IPS-18c (cell line): ENCODE results near the gene ATP23.

Experiments
- H3K4me3 ChIP-seq: 2 replicates; pipeline ENCODE4 v1.7.0; 2013; ENCODE audit warnings: low read depth, mild to moderate bottlenecking, low read length, moderate library complexity; ENCODE audit not compliant: insufficient read depth
- H3K9me3 ChIP-seq: one replicate; pipeline ENCODE4 v1.6.1; 2013; ENCODE audit warnings: mild to moderate bottlenecking, low read length, moderate library complexity; ENCODE audit not compliant: control insufficient read depth, insufficient read depth

ATP23 gene

DNA sequence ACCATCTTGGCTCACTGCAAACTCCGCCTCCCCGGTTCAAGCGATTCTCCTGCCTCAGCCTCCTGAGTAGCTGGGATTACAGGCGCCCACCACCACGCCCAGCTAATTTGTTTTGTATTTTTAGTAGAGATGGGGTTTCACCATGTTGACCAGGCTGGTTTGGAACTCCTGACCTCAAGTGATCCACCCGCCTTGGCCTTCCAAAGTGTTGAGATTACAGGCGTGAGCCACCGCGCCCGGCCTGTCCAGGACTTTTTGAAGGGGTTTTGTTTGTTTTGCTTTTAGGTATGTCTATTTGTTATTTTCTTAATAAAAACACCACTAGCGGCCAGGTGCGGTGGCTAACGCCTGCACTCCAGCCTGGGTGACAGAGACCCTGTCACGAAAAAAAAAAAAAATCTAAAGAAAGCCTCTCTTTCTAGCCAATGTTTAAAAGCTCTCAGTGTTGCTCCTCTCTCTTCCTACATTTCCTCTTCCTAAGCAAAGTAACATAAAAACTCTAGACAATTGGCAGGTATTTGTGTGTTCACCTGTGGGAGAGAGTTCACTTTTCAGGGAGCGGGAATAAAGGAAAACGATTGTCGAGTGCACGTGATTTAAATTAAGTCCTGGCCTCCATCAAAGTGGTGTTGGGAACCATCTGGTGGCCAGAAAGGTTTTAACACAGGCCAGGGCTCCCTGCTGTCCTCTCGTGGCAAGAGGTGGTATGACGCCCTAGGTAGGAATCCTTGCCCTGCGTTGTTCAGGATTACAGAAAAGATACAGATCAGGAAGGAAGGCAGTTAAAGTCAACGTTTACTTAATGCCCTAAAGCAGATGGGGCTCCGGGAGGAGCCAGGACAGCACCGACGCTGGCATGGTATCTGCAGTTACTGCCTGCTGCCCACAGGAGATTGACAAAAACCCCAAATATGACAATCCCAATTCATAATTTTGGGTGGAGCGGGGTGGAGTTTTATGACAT lies 36.2 kb upstream of the ATP23 start:
- Histone ChIP-seq H3K9me3 (no peaks in the 10 kb centered on the region), H3K4me3 (no peak overlapping the region)

DNA sequence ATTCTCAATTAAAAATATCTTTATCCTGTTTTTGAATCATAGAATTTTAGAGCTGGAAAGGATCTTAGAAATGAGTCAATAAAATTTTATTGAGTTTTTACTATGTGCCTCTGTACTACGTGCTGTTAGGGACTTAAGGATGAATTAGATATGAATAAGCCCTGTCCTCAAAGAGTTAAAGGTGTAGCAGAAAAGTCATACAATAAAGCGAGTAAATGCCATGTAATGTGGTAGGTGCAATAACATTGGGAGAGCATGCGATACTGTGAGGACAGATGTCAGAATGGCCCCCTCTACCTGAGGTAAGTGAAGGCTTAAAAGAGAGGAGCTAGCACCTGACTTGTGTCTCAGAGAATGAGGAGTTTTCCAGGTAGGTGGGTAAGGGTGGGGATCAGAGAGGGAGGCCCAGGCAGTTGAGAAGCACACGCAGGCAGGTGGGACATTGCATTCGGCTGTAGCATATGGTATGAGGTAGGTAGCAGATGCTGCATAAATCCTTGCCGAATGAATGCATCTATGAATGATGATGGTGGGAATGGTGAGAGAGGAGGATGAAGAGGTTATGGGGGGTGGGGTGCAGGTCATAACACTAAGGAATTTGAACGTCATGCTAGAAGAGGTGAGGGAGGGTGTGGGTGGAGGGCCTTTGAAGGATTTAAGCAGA lies 35.4 kb upstream of the ATP23 start:
- no peaks in the 10 kb centered on the region for H3K9me3 ChIP-seq
- no peak overlapping the region for H3K4me3 ChIP-seq

DNA sequence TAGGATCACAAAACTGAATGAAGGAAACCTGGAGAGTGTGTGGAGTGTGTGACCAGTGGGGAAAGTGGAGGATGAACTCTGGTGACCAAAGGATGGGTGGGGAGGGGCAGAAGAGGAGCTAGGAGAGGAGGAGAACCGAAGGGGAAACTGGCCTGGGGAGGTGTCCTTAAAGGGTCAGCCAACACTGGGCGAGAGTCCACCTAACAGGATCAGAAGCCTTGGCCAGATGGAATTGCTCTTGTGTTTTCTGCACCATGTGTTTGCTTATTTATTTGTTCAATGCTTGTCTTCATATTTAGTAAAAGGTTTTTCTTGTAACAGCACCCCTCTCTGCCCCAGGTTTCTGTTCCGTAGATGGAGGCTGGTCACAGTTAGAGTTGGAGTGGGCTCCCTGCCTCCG lies 34.5 kb upstream of the ATP23 start:
- no peak overlapping the region for H3K4me3 ChIP-seq
- no peaks in the 10 kb centered on the region for H3K9me3 ChIP-seq

DNA sequence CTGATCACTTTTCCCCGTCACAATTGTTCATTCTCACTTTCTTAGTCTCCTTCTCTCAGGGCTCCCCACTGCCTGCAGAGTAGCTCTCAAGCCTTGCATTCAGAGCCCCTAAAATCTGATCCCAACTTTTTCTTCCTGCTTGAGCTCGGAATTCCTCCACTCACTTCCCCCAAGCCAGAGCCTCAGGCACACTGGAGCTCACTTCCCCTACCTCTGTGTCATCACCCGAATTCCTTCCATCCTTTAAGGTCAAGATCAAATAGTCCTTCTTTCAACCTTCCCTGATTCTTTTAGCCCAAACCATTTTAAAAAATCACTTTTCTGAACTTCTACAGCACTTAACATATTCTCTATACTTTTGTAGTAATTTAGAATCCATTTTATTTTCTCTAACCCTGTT lies 34.1 kb upstream of the ATP23 start:
- Histone ChIP-seq H3K9me3 (no peaks in the 10 kb centered on the region), H3K4me3 (no peak overlapping the region)

DNA sequence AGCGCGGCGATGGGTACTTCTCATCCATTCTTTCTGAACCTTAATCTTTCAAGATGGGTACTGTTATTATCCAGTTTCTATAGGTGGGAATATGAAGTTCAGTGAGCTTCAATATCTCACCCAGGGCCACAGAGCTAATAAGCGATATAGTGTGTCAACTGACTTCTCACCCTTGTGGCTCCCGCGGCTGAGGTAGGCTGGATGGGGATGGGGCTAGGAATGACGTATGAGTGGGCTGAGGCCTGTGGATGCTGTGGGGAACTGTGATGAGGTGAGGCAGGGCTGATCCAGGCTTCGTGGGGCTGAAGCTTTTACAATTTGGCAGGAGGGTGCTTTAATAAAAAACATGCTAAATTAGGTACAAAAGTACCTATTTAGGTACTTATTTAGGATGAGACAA lies 32.9 kb upstream of the ATP23 start:
- Histone ChIP-seq H3K4me3 (no peak overlapping the region), H3K9me3 (no peaks in the 10 kb centered on the region)

DNA sequence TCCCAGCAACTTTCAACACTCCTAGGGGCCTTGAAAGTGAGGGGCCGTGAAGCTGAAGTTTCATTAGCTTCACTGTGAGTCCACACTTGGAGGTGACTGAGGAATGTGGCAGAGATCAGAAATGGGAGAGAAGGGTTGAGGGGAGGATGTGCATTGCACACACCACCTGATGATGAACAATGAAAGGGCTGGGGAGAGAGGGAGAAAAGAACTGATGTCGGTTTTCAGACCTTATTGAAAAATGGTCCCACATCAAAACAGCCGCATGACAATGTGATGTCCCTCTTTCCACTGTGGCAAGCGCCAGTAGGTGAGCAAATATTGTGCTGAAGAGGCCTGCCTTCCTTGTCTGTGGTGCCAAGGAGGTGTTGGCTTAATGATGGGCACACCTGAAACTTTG lies 32.3 kb upstream of the ATP23 start:
- Histone ChIP-seq H3K4me3 (no peak overlapping the region), H3K9me3 (no peaks in the 10 kb centered on the region)

DNA sequence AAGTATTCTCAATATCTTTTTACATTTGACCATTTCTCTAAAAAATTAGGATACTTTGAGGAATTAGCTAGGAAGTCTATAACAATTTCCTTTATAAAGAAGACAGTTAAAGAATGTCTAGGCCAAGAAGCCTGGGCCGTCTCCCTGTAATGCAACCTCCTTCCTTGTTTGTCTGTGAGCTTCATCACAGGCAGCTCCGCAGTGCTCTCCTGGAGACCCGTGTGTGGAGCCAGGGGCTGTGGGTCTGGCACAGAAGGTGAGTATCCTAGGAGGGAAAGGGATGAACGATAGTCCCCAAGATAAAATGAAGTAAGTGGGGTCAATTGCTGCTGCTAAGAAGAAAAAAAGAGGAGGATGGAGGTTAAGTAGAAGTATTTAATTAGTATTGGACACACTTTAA lies 31.8 kb upstream of the ATP23 start:
- Histone ChIP-seq H3K9me3 (no peaks in the 10 kb centered on the region), H3K4me3 (no peak overlapping the region)

DNA sequence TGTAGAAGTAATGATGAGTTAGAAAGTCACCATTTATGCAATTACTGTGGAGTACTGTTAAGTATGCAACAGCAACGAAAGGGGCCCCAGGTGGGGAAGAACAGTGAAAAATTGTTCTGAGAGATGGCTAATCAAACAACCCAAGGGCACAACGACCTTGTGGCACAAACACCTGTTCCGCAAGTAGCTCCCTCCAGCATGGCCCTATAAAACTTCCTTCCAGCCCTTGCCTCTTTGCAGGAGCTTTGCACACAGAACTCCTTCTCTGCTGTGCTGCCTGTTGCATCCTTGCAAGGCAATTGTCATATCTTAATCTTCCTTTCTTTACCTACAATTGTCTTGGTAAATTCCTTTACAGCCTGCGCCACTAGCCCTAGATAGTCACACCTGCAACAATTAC lies 23.2 kb upstream of the ATP23 start:
- Histone ChIP-seq H3K9me3 (no peaks in the 10 kb centered on the region), H3K4me3 (no peak overlapping the region)

DNA sequence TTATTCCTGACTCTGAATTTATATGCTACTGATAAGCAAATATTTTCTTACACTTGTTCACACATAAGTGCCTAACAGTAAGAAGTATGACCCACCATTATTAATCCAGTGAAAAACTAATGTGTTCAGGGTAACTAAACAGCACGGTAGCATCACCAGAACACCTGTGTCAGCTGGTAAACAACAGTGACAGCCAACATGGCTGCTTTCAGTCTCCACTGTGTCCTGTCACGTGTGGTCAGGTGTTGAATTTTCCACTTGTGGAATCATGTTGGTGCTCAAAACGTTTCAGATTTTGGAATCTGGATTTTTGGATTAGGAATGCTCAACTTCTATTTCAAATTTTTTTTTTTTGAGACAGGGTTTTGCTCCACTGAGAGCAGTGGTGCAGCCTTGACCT lies 14.3 kb upstream of the ATP23 start:
- H3K9me3 ChIP-seq, result no peaks in the 10 kb centered on the region
- no peak overlapping the region for H3K4me3 ChIP-seq

DNA sequence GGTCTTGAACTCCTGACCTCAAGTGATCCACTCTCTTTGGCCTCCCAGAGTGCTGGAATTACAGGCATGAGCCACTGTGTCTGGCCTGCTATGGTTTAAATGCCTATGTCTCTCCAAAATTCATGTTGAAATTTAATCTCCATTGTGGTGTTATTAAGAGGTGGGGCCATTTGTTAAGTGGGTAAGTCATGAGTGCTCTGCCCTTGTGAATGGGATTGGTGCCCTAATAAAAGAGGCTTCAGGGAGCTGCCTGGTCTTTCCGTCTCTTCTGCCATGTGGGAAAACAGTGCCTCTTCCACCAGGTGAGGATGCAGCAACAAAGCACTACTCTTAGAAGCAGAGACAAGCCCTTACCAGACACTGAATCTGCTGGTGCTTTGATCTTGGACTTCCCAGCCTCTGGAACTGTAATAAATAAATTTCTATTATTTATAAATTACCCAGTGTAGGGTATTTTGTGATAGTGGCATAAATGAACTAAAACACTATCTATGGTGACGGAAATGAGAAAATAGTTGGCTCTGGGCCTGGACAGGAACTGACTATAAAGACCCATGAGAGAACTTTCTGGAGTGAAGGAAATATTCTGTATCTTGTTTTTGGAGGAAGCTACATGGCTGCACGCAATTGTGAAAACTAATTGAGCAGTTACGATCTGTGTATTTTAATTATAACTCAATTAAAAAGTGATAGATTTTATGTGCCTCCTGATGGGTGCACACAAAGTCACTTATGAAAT lies 12.1 kb upstream of the ATP23 start:
- no peak overlapping the region for H3K4me3 ChIP-seq
- H3K9me3 ChIP-seq, result no peaks in the 10 kb centered on the region

DNA sequence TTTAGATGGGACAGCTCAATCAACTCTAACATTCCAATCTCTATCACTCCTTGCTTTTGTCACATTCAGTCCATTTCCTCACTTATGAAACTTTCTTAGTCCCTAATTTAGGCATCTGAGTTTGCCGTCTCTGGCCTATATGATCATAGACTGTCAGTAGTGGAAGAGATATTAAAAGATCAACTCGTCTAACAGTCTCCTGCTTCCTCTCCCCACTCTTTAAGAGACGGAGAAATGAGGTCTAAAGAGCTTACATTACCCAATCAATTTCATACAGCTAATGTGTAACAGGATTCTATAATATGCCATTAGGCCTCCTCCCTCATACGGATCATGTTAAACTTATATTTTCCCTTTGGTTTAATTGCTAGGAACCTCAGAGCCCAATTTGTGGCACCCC lies 6.5 kb upstream of the ATP23 start:
- H3K4me3 ChIP-seq, result no peak overlapping the region
- H3K9me3 ChIP-seq, result no peaks in the 10 kb centered on the region

DNA sequence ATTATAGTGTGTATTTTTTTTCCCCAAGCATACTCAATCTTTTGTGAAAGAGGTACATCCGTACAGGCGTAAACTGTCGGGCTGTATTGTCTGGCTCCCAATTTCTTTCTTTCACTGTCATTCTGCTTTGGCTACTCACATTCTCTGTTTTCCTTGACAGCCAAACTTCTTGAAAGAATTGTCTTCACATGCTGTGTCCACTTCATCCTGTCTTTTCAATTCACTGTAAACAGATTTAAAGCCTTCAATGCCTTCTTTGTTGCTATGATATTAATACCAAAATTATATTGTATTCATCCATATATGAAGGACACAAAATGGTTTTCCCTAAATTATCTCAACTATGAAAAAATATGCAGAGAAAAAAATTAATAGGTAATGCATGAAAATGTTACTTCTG lies 6.0 kb upstream of the ATP23 start:
- Histone ChIP-seq H3K9me3 (no peaks in the 10 kb centered on the region), H3K4me3 (no peak overlapping the region)

DNA sequence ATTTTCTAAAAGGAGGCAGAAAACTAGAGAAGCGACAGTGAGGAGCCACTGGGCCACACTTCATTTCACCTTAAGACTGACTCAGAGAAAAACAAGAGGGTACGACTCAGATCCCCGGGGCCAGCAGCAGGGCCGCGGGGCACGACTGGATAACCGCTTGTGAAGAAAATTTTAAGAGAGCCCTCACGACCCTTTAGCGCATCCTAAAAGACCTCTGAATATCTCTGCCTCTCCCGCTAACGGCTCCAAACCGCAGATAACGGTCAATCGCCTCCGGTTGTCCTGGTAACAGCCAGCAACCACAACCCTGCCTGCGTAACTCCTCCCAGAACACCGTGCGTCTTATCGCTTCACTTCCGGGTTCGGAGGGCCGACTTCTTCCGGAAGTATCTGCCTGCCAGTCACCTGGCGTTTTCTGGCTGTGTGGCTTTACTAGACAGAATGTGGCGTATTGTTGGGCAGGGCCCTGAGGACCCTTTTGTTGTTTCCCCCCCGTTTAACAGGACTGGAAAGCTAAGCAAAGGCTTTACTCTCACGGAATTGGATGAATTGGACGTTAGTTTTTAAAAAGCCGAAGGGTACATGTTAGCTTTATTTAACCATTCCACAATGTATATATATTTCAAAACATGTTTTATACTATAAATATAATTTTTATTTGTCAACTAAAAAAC lies 5.4 kb upstream of the ATP23 start:
- Histone ChIP-seq H3K4me3 (peak overlapping the region; percentile 61), H3K9me3 (no peaks in the 10 kb centered on the region)

DNA sequence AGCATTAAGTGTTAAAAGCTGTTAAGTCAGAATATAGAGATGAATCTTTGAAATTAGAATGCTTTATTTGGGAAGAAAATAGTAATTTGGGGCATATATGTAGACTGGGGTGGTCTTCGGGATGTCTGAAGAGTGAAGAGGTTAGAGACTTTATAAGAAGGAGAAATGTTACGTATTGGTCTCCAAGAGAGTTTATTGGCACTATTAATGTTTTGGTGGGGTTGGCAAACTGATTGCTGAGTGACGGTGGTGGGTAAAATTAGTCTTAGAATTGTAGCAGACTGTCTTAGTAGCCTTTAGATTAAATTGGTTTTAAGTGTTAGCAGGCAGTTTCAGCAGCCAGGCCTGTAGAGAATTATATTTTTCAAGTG lies 4.9 kb upstream of the ATP23 start:
- Histone ChIP-seq H3K9me3 (no peaks in the 10 kb centered on the region), H3K4me3 (no peak overlapping the region; the same call in 1 of the 2 replicates)

DNA sequence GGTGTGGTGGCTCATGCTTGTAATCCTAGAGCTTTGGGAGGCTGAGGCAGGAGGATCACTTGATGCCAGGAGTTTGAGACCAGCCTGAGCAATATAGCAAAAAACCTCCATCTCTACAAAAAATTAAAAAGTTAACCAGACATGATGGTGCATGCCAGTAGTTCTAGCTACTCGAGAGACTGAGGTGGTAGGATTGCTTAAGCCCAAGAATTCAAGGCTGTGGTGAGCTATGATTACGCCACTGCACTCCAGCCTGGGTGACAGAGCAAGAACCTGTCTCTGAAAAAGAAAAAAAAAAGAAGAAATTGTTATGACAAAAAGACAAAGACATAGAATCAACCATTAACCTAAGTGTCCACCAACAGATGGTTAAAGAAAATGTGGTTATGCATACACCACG lies 2.1 kb upstream of the ATP23 start:
- H3K9me3 ChIP-seq, result no peaks in the 10 kb centered on the region
- H3K4me3 ChIP-seq, result no peak overlapping the region

DNA sequence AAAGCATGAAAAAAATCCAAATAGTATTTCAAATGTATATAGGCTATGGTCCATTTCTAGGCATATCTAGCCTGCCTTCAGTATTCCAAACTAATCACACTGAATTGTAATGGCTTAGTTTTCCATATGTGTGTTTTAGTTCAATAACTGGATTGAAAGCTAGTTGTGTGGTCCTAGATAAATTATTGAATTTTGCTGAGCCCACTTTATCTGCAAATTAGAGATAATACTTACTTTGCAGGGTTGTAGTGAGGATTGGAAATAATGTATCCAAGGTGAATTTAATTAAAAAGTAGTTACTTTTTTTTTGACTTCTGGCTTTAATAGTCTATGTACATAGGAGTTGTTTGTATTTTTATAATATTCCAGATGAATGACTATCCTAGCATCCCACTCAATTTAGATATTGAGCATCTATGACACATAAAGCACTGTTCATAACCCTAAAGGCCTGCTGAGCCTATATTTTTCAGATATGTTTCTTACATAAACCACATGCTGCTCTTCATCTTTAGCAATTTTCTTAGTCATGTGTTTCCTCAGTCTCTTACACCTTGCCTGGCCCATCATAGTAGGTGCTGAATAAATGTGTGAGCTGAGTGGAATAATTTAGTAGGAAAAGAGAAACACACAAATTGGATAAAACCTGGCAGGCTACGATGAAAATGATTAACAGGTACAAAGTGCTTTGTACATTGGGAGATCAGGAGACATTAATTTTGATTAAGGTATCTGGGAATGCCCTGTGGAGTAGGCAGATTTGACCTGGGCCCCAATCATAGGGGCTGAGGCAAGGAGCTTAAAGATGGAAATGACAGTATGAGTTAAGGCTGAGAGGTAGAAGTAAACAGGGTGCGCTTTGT lies 1.1 kb upstream of the ATP23 start:
- H3K9me3 ChIP-seq, result no peaks in the 10 kb centered on the region
- peak overlapping the region; percentile 63 for H3K4me3 ChIP-seq

DNA sequence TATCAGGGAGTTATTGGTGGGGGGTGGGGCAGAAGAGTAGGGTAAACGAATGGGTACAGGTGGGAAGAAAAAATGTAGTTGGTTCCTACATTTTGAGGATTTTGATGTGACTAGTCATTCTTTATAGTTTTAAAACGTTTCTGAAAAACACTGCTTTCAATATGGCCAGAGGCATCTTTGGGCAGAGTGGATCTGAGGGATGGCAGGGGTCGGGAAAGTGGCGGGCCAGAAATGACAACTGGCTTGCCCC lies 527 bp upstream of the ATP23 start:
- H3K4me3 ChIP-seq, result peak overlapping the region; percentile 63
- H3K9me3 ChIP-seq, result no peaks in the 10 kb centered on the region
